ENCODE results near the gene GTF2IRD1.
A peak's percentile ranks its signal among the peaks of the same experiment; 100 is the strongest.
"Not testable (repeated sequence)": the region's sequence is repeated elsewhere in the genome, so short reads cannot be mapped to it uniquely, and the experiment has no call there.

The GTF2IRD1 gene

DNA sequence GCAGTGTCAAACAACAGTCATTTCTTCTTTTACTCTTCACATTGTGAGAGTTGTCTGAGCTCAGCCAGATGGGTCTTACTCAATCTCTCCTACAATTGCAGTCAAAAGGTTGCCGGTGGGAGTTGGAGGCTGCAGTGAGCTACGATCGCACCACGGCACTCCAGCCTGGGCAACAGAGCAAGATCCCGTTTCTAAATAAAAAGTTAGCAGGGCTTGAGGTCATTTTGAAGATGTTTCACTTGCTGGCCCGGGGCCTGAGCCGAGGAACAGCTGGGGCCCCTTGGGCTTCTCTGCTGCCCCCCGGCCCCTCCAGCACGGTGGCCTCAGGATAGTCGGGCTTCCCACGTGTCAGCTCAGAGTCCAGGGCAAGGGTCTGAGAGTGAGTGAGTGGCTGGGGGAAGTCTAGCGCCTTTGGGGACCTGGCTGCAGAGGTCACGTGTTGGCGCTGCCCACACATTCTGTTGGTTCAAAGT, 40.4 kb downstream of the GTF2IRD1 start:
- DNase-seq, result no peak

- DNase-seq, result no peak
These were observed 41.7 kb downstream of the GTF2IRD1 start for GRCh38 chr7:74495112-74496086.

DNA sequence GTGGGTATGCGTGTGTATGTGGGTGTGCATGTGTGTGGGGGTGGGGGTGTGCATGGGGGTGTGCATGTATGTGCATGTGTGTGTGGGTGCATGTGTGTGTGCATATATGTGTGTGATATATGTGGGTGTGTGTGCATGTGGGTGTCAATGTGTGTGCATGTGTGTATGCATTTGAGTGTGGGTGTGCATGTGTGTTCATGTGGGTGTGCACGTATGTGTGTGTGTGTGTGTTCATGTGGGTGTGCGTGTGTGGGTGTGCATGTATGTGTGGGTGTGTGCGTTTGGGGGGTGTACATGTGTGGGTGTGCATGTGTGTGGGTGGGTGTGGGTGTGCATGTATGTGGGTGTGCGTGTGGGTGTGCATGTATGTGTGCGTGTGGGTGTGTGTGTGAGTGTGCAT, 42.6 kb downstream of the GTF2IRD1 start:
- no peak for DNase-seq

DNA sequence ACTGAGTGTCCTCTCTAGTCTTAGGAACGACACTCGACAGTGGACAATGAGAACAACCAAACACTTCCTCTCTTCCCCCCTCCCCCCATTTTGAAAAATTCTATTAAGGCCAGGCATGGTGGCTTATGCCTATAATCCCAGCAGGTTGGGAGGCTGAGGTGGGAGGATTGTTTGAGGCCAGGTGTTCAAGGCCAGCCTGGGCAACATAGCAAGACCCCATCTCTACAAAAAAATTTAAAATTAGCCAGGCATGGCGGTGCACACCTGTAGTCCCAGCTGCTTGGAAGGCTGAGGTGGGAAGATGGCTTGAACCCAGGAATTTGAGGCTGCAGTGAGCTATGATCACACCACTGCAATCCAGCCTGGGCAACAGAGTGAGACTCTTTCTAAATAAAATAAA, 43.1 kb downstream of the GTF2IRD1 start:
- not testable (repeated sequence) for DNase-seq

DNA sequence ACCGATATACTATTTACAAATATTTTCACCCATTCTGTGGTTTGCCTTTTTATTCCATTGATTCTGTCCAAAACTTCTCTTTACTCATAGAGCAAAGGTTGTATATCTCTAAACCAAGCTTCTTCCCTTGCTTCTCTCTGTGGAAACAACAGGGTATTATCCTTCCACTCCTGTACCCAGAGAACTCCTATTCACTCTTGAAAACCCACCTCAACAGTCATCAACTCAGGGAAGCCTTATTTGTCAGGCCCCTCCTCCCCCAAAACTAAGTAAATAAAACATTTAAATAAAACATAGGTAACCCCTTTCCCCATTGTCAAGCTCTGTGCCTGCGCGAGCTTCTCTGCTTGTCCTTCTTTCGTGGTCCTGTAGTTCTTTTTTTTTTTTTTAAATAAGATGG, 44.6 kb downstream of the GTF2IRD1 start:
- DNase-seq, result no peak

GRCh38 chr7:74498996-74499834, 45.5 kb downstream of the GTF2IRD1 start:
- DNase-seq, result no peak

DNA sequence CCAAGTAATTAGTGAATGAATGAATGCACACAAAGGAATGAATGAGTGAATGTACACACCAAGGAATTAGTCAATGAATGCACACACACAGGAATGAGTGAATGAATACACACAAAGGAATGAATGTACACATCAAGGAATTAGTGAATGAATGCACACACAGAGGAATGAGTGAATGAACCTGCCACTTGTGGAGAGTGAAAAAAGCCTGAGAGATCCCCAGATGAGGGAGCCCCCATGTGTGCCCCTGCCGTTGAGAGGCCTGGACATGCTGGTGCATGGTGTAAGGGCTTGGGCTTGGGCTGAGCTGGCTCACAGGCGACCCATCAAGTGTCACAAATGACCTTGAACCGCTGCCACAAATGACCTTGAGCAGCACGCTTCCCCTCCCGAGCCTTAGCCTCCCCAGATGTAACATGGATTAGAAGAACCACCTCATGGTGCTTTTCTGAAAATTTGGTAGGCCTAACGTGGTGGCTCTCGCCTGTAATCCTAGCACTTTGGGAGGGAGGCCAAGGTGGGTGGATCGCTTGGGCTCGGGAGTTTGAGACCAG, 46.2 kb downstream of the GTF2IRD1 start:
- no peak for DNase-seq

DNA sequence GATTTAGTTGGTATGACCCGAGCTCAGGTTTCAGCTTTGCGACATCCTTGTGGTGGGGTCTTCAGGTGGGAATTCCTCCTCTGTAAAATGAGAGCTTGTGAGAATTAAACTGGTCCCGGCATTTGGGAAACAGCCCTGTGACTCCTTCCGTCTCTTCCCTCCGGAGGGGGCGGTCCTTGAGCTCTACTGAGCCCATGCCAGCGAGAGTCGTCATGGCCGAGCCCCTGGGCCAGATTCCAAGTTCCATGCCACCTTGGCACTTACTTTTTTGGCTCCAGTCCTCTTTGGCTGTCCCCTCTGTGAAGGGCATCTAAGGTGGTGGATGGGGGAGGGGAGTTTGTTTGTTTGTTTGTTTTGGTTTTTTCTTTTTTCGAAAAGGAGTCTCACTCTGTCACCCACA, 47.6 kb downstream of the GTF2IRD1 start:
- peak; percentile 10 for DNase-seq

- peak; percentile 63 for DNase-seq
These were observed 48.6 kb downstream of the GTF2IRD1 start for GRCh38 chr7:74502216-74502891.

DNA sequence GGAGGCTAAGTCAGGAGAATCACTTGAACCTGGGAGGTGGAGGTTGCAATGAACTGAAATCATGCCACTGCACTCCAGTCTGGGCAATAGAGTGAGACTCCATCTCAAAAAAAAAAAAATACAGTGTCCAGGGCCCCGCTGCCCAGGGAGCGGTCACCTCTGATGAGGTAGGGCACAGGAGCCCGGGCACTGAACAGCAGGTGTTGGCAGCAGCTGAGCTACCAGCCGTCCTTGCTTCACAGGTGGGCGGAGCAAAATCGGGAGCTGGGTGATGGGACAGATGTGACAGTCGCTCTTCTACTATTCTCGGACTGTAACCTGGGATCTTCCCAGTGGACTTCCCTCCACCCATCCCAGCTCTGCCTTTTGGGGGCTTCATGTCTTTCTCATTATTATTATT, 49.4 kb downstream of the GTF2IRD1 start:
- DNase-seq, result no peak

DNA sequence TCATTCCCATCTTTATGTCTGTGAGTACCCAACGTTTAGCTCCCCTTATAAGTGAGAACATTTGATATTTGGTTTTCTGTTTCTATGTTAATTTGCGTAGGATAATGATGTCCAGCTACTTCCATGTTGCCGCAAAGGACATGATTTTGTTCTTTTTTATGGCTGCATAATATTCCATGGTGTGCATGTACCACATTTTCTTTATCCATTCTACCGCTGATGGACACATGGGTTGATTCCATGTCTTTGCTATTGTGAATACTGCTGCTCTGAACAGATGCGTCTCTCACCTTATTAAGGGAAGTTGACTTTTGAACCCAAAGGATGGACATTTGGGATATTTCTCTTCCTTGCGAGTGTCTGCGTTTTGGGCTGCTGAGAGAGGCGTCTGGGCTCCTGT, 50.2 kb downstream of the GTF2IRD1 start:
- no peak for DNase-seq

GRCh38 chr7:74505471-74506324, 52.0 kb downstream of the GTF2IRD1 start:
- DNase-seq, result no peak

- no peak for DNase-seq
These were observed 52.6 kb downstream of the GTF2IRD1 start for GRCh38 chr7:74506325-74506724.

GRCh38 chr7:74507538-74508319, 54.0 kb downstream of the GTF2IRD1 start:
- no peak for DNase-seq

DNA sequence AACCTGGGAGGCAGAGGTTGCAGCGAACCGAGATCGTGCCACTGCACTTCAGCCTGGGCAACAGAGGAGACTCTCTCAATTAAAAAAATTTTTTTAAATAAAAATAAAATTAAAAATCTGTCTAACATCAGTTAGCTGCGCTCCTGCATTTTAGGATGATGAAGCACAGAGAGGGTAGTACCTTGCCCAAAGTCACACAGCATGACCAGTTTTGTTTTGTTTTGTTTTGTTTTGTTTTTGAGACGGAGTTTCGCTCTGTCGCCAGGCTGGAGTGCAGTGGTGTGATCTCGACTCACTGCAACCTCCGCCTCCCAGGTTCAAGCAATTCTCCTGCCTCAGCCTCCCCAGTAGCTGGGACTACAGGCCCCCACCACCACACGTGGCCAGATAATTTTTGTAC, 55.7 kb downstream of the GTF2IRD1 start:
- not testable (repeated sequence) for DNase-seq

- no peak for DNase-seq
These were observed 57.6 kb downstream of the GTF2IRD1 start for GRCh38 chr7:74511345-74511744.

DNA sequence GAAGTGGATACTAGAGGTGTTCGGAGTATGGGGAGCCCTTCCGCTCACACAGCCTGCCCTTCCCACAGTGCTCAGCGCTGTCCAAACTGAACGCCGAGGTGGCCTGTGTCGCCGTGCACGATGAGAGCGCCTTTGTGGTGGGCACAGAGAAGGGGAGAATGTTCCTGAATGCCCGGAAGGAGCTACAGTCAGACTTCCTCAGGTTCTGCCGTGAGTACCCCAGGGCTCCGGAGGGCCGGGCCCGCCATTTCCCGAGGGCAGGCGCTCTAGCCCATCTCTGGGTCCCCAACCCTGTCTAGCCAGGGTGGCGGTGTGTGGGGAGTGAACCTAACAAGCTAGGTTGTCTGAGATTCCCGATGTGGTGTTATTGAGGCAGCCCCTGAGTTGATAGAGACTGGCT, 59.1 kb downstream of the GTF2IRD1 start:
- no peak for DNase-seq

GRCh38 chr7:74514131-74514591, 60.5 kb downstream of the GTF2IRD1 start:
- DNase-seq, result peak; percentile 55

GRCh38 chr7:74515276-74515675, 61.6 kb downstream of the GTF2IRD1 start:
- DNase-seq, result no peak

GRCh38 chr7:74516214-74516613, 62.5 kb downstream of the GTF2IRD1 start:
- DNase-seq, result no peak

- DNase-seq, result no peak
These were observed 64.3 kb downstream of the GTF2IRD1 start for GRCh38 chr7:74518041-74518440.

Measured in NCI-H1092 (cell line).